Measurements from ENCODE around the gene RELN. TPM values are rescaled to one million over a fixed set of nuclear protein-coding genes. Genes with fewer than 3 reads are reported as not detected.

The RELN gene
- total RNA-seq (2022; extraction: Qiagen RNA extraction; ENCODE audit: low read depth): 0.12 to 0.13 TPM in 2 of 5 replicates, not detected in the others

GRCh38 chr7:103989200-103989784 lies at the start of gene RELN:
Gene RELN, minus strand, starts transcription at chr7:103989658. Its CDS starts 302 bp downstream, at chr7:103989356.

DNA sequence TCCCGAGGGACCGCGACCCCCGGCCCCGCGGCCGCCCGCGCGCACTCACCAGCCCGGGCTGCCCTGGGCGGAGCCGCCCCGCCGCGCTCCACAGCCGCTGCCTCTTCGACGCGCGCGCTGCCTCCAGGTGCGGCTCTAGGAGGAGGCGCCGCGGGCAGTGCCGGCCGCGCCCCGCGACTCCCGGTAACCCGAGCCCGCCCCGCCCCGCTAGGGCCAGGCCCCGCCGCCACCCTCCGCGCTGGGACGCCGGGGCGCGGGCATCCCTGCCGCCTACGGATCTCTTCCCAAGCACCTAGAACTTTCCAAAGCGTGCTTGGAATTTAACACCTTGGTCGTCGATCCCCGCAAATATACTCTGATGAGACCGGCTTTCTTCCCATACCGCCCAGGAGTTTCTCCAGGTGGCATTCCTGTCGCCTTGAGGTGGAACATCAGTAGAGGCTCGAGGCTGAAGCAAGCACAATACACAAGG lies 543.4 kb downstream of the RELN start, which contains the start of gene SLC26A5:
Gene SLC26A5, minus strand, starts transcription at position 159 of the 472 bp plus-strand sequence. CDS start 24,693 bp downstream, outside the sequence.

Other genes starting within 250 kb of the RELN start
- gene ORC5, start 218.4 kb upstream of the RELN start, total RNA-seq (2022; extraction: Qiagen RNA extraction; ENCODE audit: low read depth): 18.7 to 31.3 TPM (median 28.9 TPM) in 5 replicates

Data from A549 treated with RU486 at 1 μM for 4 hours (cell line).